ENCODE measurements around the gene LANCL3. TPM values are rescaled to one million over a fixed set of nuclear protein-coding genes. Genes with fewer than 3 reads are reported as not detected.

LANCL3 gene
- total RNA-seq: under 0.01 and 1.6 TPM in 2 replicates

DNA sequence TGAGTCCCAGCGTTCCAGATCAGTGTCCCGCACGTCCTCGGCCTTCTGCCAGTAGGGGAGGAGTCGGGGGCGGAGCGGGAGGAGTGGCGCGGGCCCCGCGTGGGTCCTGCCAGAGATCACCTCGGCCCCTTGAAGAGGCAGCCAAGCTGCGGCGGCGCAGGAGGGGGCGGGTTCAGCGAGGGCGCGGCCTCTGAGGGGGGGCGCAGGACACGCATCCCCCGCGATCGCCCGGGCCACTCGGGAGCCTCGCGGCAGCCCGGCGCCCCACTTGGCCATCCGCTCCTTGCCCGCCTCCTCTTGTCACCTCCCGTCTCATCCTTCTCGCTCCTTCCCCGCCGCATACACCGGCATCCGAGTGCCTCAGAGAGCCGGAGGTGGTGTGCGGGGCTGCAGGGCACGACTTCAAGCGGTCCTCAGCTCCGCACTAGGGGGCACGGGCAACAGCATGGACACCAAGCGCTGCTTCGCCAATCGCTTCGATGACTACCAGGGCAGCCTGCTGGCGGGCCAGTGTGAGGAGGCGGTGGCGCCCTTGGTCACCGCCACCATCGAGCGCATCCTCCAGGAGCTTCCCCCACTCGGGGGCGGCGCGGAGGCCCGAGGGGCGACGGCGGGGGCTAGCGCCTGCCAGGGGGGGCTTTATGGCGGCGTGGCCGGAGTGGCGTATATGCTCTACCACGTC, at the start of gene LANCL3:
Gene LANCL3, plus strand, starts transcription at position 236 of the 682 bp plus-strand sequence. Its CDS starts 210 bp downstream, at position 446.

GRCh38 chrX:37685381-37686359, 114.2 kb downstream of the LANCL3 start, which contains the start of gene XK:
Gene XK (plus strand): TSS chrX:37685791. CDS start chrX:37685962, 171 bp downstream.

Other genes starting within 250 kb of the LANCL3 start
- gene PRRG1, start 222.3 kb upstream of the LANCL3 start, total RNA-seq: 27.5 and 27.6 TPM in 2 replicates
- gene XK, start 114.1 kb downstream of the LANCL3 start, total RNA-seq: under 0.01 and 0.32 TPM in 2 replicates
- gene CYBB, start 208.4 kb downstream of the LANCL3 start, total RNA-seq: 0.36 TPM in 1 of 2 replicates, not detected in the other

Measured in cardiac atrium fibroblast (primary cell).